ENCODE data around the gene PPM1J. TPM values are rescaled to one million over a fixed set of nuclear protein-coding genes. Genes with fewer than 3 reads are reported as not detected.
"Not testable (repeated sequence)": the region's sequence is repeated elsewhere in the genome, so short reads cannot be mapped to it uniquely, and the experiment has no call there.

Gene PPM1J
- total RNA-seq, 1 donor from 2014 or later, result 1.2 TPM

DNA sequence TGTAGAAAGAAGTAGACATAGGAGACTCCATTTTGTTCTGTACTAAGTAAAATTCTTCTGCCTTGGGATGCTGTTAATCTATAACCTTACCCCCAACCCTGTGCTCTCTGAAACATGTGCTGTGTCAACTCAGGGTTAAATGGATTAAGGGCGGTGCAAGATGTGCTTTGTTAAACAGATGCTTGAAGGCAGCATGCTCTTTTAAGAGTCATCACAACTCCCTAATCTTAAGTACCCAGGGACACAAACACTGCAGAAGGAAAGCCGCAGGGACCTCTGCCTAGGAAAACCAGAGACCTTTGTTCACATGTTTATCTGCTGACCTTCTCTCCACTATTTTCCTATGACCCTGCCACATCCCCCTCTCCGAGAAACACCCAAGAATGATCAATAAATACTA is 13.9 kb upstream of the PPM1J start:
- H3K27ac Mint-ChIP-seq; H3K4me3 Mint-ChIP-seq; H3K9me3 Mint-ChIP-seq; H3K36me3 Mint-ChIP-seq (ENCODE audit: low read depth); intact Hi-C loops (cut with micrococcal nuclease); H3K4me1 Mint-ChIP-seq; DNase-seq; H3K27me3 Mint-ChIP-seq: not testable (repeated sequence)

DNA sequence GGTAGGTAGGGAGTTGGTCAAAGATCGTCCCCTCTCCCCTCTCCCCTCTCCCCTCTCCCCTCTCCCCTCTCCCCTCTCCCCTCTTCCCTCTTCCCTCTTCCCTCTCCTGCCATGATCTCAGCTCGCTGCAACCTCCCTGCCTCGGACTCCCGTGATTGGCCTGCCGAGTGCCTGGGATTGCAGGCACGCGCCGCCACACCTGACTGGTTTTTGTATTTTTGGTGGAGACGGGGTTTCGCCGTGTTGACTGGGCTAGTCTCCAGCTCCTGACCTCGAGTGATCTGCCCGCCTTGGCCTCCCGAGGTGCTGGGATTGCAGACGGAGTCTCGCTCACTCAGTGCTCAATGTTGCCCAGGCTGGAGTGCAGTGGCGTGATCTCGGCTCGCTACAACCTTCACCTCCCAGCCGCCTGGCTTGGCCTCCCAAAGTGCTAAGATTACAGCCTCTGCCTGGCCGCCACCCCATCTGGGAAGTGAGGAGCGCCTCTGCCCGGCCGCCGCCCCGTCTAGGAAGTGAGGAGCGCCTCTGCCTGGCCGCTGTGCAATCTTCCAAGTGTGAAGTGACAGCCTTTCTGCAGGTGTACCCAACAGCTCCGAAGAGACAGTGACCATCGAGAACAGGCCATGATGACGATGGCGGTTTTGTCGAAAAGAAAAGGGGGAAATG is 13.3 kb upstream of the PPM1J start:
- H3K27me3 Mint-ChIP-seq; DNase-seq; H3K9me3 Mint-ChIP-seq; H3K27ac Mint-ChIP-seq; H3K4me3 Mint-ChIP-seq; intact Hi-C loops (cut with micrococcal nuclease); H3K36me3 Mint-ChIP-seq (ENCODE audit: low read depth); H3K4me1 Mint-ChIP-seq: not testable (repeated sequence)

DNA sequence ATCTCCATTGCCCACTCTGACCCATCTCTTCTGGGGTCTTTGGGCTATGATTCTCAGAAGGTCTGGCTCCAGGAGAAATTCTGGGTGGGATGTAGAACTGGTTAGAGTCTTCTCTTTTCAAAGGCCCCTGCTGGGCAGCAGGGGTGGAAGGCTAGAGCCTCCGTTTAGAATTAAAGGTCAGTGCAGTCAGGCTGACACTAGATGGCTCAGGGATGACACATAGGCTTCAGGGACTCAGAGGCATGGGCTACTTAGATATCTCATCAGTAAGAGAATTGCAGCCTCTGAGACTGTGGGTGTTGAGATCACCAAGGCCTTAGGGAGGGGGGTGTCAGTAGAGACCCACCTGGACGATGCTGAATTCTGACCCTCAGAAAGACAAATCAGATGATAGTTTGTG is 12.6 kb upstream of the PPM1J start:
- Mint-ChIP-seq H3K27me3 (peaks cover 8% of the 10 kb centered on the region), H3K36me3 (ENCODE audit: low read depth) (no peaks in the 10 kb centered on the region), H3K4me3 (no peak overlapping the region), H3K27ac (no peak overlapping the region), H3K9me3 (no peaks in the 10 kb centered on the region), H3K4me1 (peaks cover 5% of the 10 kb centered on the region)
- intact Hi-C loops (cut with micrococcal nuclease), result no loop called here
- DNase-seq, result no peak

DNA sequence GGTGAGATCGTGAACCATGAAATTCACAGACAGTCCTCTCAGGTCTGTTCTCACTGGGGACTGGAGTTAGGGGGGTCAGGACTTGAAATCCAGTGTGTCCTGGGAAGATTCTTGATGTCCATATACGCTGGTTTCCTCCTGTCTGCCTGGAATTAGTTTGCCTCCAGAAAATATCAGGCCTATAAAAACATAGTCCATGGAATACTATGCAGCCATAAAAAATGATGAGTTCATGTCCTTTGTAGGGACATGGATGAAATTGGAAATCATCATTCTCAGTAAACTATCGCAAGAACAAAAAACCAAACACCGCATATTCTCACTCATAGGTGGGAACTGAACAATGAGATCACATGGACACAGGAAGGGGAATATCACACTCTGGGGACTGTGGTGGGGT is 9.1 kb upstream of the PPM1J start:
- H3K27ac Mint-ChIP-seq; H3K4me1 Mint-ChIP-seq; DNase-seq; H3K4me3 Mint-ChIP-seq; intact Hi-C loops (cut with micrococcal nuclease); H3K36me3 Mint-ChIP-seq (ENCODE audit: low read depth); H3K9me3 Mint-ChIP-seq: not testable (repeated sequence)
- peaks cover 26% of the 10 kb centered on the region for H3K27me3 Mint-ChIP-seq

DNA sequence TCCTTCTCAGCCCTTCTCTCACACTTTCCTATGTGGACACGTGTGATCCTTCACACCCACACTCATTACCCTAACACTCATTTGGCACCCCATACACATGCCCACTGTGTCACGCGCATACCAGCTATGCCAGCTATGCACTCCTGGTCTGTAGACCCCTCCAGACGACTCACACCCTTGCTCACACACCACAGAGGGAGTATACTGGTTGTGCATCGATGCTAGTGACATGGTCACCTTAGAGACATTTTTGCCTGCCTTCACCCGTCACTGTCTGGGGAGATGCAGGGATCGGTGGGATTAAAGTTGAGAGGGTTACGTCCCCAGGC is 8.3 kb upstream of the PPM1J start:
- Mint-ChIP-seq H3K36me3 (ENCODE audit: low read depth) (no peaks in the 10 kb centered on the region), H3K27me3 (peaks cover 29% of the 10 kb centered on the region), H3K27ac (no peak overlapping the region), H3K4me3 (peak overlapping the region; percentile 0), H3K9me3 (no peaks in the 10 kb centered on the region), H3K4me1 (peaks cover 8% of the 10 kb centered on the region)
- DNase-seq, result peak; percentile 54
- intact Hi-C loops (cut with micrococcal nuclease), result no loop called here

DNA sequence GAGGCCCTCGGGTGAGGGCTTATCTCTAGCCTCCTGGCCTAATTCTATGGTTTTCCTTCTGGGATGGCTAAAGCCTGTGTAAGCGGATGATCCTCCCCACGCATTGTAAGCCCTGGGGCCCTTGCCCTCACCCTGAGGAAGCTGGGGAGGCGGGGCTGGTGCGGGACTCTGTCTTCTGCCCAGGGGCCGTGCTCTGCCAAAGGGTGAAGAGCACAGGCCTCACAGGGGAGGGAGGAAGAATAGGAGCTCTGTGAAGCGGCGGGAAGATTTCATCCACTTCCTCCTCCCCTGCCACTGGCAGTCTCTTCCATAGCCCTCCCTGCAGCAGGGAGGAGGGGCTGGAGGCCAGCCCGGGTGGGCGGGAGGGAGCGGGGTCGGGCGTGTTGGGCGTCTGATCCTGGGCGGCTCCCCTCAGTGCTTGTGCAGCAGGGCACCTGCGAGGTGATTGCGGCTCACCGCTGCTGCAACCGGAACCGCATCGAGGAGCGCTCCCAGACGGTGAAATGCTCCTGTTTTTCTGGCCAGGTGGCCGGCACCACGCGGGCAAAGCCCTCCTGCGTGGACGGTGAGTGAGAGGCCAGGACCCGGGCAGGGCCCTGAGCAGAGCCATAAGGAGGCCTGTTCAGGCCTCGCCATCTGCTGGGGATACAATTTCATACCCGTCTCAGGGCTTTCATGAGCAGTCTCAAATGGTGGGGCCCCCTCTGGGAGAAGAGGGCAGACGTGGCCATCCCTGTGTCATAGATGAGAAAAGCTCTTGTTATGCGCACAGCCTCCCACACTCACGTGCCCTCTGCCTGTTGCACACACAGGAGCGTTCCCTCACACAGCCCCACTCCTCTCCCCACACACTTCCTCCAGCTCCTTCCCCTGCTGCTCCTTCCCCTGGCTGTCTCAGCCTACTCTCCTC is 7.7 kb upstream of the PPM1J start:
- Mint-ChIP-seq H3K27ac (no peak overlapping the region), H3K27me3 (peaks cover 29% of the 10 kb centered on the region), H3K36me3 (ENCODE audit: low read depth) (no peaks in the 10 kb centered on the region), H3K4me3 (peak overlapping the region; percentile 0), H3K9me3 (no peaks in the 10 kb centered on the region), H3K4me1 (peaks cover 8% of the 10 kb centered on the region)
- intact Hi-C loops (cut with micrococcal nuclease), result no loop called here
- DNase-seq, result peak; percentile 58

GRCh38 chr1:112721966-112722524 is 6.9 kb upstream of the PPM1J start:
- no peak for DNase-seq
- Mint-ChIP-seq H3K4me3 (no peak overlapping the region), H3K27ac (no peak overlapping the region), H3K4me1 (peaks cover 14% of the 10 kb centered on the region), H3K36me3 (ENCODE audit: low read depth) (no peaks in the 10 kb centered on the region), H3K9me3 (no peaks in the 10 kb centered on the region), H3K27me3 (peaks cover 29% of the 10 kb centered on the region)
- intact Hi-C loops (cut with micrococcal nuclease), result no loop called here

- DNase-seq; H3K4me3 Mint-ChIP-seq; intact Hi-C loops (cut with micrococcal nuclease); H3K36me3 Mint-ChIP-seq (ENCODE audit: low read depth); H3K27ac Mint-ChIP-seq; H3K9me3 Mint-ChIP-seq: not testable (repeated sequence)
- peaks cover 28% of the 10 kb centered on the region for H3K27me3 Mint-ChIP-seq
- peaks cover 18% of the 10 kb centered on the region for H3K4me1 Mint-ChIP-seq
Measured at GRCh38 chr1:112721294-112721693, 6.2 kb upstream of the PPM1J start.

- Mint-ChIP-seq H3K4me1 (peaks cover 23% of the 10 kb centered on the region), H3K27ac (no peak overlapping the region), H3K27me3 (peaks cover 28% of the 10 kb centered on the region), H3K36me3 (ENCODE audit: low read depth) (no peaks in the 10 kb centered on the region), H3K4me3 (no peak overlapping the region), H3K9me3 (no peaks in the 10 kb centered on the region)
- intact Hi-C loops (cut with micrococcal nuclease), result no loop called here
- no peak for DNase-seq
Measured at GRCh38 chr1:112720800-112721199, 5.7 kb upstream of the PPM1J start.

DNA sequence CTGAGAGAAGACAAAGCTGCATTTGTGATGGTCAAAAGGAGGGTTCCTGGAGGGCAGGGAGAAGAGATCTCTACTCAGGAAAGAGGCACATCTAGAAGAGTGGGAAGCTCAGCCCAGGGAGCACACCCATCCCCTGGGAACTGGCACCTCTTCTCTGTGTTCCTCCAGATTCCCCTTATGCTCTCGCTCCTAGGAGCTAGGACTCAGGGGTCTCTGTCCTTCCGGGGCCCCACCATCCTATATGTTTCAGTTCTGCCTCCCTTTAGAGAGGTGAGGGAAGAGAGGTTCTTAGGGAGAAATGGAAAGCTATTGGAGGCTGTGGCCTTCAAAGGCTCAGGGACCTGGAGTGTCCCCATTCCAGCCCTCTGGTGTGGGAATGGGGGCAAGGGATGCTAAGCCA is 4.6 kb upstream of the PPM1J start:
- Mint-ChIP-seq H3K27ac (no peak overlapping the region), H3K9me3 (no peaks in the 10 kb centered on the region), H3K27me3 (peaks cover 28% of the 10 kb centered on the region), H3K4me3 (no peak overlapping the region), H3K36me3 (ENCODE audit: low read depth) (no peaks in the 10 kb centered on the region), H3K4me1 (peaks cover 27% of the 10 kb centered on the region)
- no peak for DNase-seq
- intact Hi-C loops (cut with micrococcal nuclease), result loop anchor here (5.0 kb wide), 2 partner anchors 238 to 958 kb away; partner anchors contain the start of gene SLC16A1

DNA sequence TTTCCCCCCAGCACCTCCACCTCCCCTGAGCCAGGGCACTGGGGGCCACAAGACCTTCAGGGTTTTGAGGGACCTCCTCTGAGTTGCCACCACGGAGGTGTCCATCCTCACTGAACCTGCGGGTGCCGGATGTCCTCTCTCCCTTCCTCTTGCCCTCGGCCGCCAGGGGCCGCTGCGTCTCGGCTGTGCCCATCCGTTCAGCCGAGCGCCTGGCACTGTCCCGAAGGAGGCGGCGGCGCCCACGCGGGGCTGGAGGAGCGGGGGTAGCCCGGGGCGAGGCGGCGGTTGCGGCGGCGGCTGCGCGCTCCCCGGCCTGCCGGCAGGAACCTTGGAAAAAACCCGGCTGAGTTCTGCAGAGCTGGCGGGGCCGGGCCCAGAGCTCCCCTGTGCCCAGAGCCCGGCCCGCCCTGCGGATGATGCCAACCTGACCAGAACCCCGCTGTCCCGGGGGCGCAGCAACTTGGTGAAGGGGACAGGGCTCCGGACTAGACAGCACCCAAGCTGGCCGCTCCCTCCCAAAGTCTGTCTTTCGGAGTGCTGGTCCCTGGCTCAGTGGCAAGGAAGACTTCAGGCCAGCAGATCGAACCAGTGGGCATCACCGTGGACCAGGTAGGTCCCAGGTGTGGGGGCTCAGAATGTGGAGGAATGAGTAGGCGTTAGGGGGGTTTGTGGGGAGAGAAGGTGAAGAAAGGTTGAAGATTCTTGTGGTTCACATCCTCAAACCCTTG is 3.7 kb upstream of the PPM1J start:
- Mint-ChIP-seq H3K27ac (peak overlapping the region; percentile 79), H3K4me3 (peak overlapping the region; percentile 26), H3K4me1 (peaks cover 32% of the 10 kb centered on the region), H3K9me3 (no peaks in the 10 kb centered on the region), H3K27me3 (peaks cover 34% of the 10 kb centered on the region), H3K36me3 (ENCODE audit: low read depth) (no peaks in the 10 kb centered on the region)
- intact Hi-C loops (cut with micrococcal nuclease), result loop anchor here (5.0 kb wide), 2 partner anchors 238 to 958 kb away; partner anchors contain the start of gene SLC16A1
- peak; percentile 94 for DNase-seq

GRCh38 chr1:112717263-112717873 is 2.2 kb upstream of the PPM1J start:
- Mint-ChIP-seq H3K27ac (peak overlapping the region; percentile 37), H3K4me1 (peaks cover 27% of the 10 kb centered on the region), H3K4me3 (no peak overlapping the region), H3K36me3 (ENCODE audit: low read depth) (no peaks in the 10 kb centered on the region), H3K27me3 (peaks cover 41% of the 10 kb centered on the region), H3K9me3 (no peaks in the 10 kb centered on the region)
- intact Hi-C loops (cut with micrococcal nuclease), result loop anchor here (2.0 to 5.0 kb wide), 3 partner anchors 240 to 960 kb away; partner anchors contain the start of genes LRIG2 and SLC16A1
- no peak for DNase-seq

DNA sequence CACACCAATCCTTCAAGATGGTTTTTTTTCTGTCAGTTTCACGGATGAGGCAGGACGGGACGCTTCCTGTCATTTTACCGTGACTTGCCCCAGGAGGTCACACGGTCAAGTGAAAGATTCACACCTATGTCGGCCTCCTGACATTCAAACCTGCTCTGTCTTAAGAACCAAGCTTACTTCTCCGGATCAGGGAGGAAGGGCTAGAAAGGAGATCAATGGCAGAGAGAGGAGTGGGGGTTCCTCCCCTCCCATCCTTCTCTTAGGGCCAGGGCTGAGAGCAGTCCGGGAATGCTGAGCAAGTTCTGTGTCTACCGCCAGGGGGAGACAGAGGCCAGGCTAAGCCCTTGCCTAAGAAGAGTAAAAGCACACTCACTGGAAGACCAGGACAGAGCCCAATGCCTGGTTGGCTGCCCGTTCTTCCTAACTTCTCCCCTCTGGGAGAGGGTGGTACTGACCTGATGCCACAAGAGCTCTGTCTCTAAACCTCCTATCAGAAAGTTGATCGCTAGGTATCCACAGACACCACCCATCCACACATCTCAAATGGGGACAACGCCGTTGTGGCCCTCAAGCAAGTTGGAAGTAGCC is 1.1 kb upstream of the PPM1J start:
- Mint-ChIP-seq H3K9me3 (no peaks in the 10 kb centered on the region), H3K4me3 (peak overlapping the region; percentile 89), H3K27ac (no peak overlapping the region), H3K36me3 (ENCODE audit: low read depth) (no peaks in the 10 kb centered on the region), H3K27me3 (peaks cover 39% of the 10 kb centered on the region), H3K4me1 (peaks cover 27% of the 10 kb centered on the region)
- intact Hi-C loops (cut with micrococcal nuclease), result loop anchor here (1.0 to 5.0 kb wide), 7 partner anchors 9 to 961 kb away; partner anchors contain the start of genes LRIG2, RHOC and SLC16A1
- peak; percentile 94 for DNase-seq
